NCI-H510A treated with DMSO at 0.1 percent for 48 hours (cell line): Measurements from ENCODE around the gene SAA1.
A peak's percentile ranks its signal among the peaks of the same experiment; 100 is the strongest.
"Not testable (repeated sequence)": the region's sequence is repeated elsewhere in the genome, so short reads cannot be mapped to it uniquely, and the experiment has no call there.

ENCODE experiments used
- DNase-seq: peaks from one replicate; lab custom pipeline; 2025; lab: John Stamatoyannopoulos, UW

SAA1 gene

GRCh38 chr11:18265949-18266348 is at the start of gene SAA1:
Gene SAA1 (plus strand): TSS chr11:18266264. CDS start chr11:18266888, 624 bp downstream.
- no peak for DNase-seq

- no peak for DNase-seq
Measured at GRCh38 chr11:18221274-18221876, 44.7 kb upstream of the SAA1 start.

DNA sequence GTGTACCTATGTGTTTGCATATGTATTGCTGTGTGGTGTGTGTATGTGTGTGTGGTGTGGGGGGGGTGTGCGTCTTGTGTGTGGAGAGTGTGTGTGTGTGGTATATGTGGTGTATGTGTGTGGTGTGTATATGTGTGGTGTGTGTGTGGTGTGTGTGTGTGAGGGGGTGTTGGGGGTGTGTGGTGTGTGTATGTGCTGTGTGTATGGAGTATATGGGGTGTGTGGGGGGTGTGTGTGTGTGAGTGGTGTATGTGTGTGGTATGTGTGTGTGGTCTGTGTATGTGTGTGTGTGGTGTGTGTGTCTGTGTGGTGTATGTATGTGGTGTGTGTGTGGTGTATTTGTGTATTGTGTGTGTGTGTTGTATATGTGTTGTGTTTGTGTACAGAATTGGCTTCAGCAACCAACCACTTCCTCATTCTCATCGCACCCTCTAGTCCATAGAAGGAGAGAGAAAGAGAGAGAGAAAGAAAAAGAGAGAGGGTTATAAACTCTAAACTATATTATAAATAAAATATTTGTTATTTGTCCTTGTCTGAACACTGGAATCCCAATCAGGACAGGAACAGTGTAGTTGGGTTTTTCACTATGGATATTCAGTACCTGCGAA is 43.1 kb upstream of the SAA1 start:
- no peak for DNase-seq

DNA sequence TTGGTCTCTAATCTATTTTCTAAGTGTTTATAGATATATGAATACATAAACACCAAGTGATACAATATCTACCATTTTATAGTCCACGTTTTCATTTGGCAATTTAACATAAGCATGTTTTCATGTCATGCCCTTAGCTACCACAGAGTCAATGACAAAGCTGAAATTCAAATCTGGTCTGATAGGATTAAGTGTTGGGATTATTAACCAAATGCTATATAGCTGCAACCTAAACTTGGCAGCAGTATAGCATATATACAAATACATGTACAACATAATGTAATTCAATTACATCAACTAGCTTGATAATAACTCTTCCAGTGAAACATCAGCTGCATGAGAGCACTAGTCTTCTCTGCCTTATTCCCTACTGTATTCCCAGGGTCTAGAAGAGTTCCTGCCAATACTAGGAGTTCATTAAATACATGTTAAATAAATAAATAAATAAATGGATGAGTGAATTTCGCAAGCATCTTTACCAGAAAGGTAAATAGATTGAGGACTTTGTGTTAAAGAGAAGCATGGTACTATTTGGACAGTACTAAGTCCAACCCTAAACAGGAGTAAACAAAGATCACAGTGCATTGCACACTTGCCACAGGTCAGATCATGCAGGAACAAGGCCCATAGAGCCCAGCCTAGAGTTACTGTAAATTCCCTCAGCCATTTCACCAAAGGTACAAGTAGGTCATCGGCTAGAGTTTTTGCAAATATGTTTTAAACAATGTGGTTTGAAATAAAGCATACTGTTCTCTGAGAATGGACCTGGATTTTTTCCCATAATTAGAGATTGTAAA is 42.3 kb upstream of the SAA1 start:
- DNase-seq: peak; percentile 12

- DNase-seq: no peak
Measured at GRCh38 chr11:18225913-18226312, 40.2 kb upstream of the SAA1 start.

GRCh38 chr11:18229501-18229900 is 36.6 kb upstream of the SAA1 start:
- DNase-seq: no peak

DNA sequence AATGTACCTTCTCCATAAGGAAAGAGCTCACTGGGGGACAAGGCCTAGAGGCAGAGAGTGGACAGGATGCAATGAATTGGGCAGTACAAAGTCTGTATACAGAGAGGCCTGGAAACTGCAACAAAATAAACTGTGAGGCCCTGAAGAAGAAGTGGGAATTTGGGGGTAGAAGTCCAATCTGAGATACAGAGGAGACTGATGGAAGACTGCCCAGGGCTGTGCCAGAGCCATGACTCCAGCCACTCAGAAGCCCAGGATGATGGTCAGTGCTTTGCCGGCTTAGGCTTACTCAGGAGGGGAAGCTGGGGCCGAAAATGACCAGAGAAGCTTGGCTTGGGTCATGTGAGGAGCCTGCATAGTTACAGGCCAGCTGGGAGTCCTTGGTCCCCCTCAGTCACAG is 35.2 kb upstream of the SAA1 start:
- no peak for DNase-seq

DNA sequence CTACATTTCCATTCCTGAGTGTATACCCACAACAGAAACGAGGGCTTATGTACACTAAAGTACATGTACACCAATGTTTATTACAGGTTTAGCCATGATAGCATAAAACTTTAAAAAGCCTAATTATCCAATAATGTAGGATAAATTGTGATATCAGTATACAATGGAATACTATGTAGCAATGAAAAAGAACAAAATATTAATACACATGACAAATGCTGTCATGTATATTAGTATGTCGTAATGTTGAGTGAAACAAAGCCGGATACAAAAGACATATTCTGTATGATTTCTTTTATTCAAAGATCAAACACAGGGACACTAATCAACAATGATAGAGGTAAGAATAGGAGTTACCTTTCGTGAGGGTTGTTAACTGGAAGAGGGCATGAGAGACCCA is 32.2 kb upstream of the SAA1 start:
- DNase-seq: no peak

DNA sequence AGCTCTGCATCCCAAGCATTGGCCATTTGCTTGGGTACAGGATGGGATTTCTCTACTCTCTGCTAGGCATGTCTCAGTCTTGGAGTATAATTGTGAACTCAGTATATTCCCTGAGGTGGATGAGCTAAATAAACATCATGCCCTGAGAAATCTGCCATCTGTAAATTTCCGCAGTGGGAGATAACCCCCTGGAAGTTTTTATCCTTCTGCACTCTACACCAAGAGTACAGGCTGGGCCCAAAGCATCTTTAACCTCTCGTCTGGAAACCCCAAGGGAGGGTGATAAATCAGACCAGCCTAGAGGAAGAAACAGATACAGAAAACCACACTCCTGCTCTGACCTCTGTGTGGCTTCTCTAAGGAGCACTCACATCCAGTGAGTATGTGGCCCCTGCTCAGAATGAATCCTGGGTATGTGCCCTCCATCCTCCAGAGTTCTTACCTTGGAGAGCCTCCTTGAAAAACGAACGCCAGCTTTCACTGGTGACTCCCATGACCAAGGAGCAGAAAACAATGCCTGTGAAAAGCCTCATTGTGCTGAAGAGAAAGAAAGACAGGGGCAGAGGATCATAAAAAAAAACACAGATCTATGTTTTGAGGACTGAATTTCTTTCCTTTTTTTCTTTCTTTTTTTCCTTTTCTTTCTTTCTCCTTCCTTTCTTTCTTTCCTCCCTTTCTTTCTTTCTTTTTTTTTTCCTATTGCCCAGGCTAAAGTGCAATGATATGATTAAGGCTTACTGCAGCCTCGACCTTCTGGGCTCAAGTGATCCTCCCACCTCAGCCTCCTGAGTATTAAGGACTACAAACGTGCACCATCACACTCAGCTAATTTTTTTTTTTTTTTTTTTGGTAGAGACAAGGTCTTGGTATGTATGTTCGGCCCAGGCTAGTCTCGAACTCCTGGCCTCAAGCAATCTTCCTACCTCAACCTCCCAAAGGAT is 30.4 kb upstream of the SAA1 start:
- no peak for DNase-seq

DNA sequence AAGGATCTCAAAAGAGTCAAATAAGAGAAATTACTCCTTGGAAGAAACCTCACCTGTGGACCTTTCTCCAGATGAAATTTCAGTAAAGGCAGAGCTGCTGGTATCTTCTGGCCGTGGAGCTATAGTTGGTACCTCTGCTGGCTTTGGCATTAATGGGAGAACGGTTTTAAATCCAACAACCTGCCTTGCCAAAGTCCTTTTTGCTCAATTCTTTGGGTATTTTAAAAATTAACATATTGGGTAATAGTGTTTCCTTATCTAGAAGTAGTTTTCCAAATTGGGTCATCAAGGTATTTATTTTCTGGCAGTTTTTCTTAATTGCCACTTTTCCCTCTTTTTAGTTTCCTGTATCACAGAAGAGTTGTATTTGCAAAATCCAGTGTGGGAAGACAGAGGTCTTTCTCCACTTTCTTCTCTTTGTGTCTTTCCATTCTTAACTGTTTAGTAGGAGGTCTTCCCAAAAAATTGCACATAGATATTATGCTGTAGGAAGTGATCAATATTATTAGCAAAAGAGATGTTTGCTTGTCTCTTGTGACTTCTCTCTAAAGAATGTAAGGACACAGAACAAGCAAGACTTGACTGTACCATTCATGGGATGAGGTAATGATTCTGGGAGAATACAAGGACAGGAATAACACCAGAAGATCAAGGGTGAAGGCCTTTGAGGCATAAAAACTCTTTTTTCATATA is 29.3 kb upstream of the SAA1 start, which contains the start of gene SAA4:
SAA4 (minus strand) TSS at position 139 of the 693 bp plus-strand sequence. CDS start 876 bp downstream, outside the sequence.
- DNase-seq: no peak

- no peak for DNase-seq
Measured at GRCh38 chr11:18239655-18240054, 26.4 kb upstream of the SAA1 start.

- peak; percentile 8 for DNase-seq
Measured at GRCh38 chr11:18243783-18244362, 22.2 kb upstream of the SAA1 start.

- DNase-seq: no peak
Measured at GRCh38 chr11:18245396-18245795, 20.7 kb upstream of the SAA1 start.

DNA sequence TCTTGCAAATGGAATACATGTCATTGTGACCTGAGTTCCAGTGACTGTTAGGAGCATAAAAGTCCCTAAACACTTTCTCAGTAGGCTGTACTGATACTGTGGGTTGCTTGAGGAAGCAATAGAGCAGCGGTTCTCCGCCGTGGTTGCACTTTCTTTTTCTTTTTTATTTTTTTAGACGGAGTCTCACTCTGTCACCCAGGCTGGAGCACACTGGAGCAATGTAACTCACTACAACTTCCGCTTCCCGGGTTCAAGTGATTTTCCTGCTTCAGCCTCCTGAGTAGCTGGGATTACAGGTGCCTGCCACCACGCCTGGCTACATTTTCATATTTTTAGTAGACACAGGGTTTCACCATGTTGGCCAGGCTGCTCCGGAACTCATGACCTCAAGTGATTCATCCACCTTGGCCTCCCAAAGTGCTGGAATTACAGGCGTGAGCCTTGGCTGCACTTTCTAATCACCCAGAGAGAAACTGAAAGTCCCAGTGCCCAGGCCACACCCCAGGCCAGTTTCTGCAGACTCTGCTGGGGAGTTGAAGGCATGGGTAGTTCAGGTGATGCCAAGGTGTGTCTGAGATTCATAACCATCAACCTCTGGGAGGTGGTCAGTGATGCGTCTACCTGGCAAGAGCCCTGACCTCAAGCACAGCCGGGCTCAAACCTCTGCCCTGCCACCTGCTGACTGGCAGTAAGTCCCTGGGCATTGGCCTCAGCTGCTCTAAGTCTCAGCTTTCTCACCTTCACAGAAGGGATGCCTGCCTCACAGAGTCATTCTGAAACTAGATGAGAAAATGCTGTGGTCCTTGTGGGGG is 19.5 kb upstream of the SAA1 start:
- not testable (repeated sequence) for DNase-seq

DNA sequence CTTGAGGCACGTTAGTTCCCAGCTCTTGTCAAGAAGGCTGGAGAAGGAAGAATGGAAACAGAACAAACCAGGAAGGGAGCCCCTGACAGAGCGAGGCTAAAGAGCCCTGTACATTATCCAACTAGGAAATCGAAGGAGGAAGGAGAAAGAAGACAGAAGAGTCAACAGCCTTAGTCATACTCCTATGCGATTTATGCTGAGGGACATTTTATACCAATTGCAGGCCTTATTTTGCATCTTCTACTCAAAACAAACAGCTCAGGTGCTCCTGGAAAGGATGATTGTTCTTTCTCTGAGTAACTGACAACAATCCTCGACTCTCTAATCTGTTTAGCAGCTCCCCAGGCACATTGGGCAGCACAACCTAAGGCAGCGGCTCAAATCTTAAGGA is 18.9 kb upstream of the SAA1 start:
- not testable (repeated sequence) for DNase-seq

DNA sequence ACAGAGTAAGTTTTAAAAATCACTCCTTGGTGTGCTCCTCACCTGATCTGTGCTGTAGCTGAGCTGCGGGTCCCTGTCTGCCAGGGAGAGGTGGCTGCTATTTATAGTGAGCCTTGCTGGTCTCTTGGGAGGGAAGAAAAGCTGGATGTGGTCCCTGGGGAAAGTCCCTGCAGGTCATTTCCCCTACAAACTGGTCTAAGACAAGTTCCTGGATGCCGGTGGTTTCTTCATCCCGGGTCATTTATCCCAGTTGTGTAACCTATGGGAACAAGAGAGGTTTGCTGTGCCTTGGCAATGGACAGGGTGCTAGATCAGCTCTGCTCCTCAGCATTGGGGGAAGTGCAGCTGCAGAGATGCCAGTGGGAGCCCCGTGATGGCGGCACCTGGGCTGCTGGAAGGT is 17.5 kb upstream of the SAA1 start, which contains the start of gene SAA2:
SAA2 (minus strand) TSS at position 108 of the 400 bp plus-strand sequence. CDS start 657 bp downstream, outside the sequence.
- DNase-seq: no peak

GRCh38 chr11:18253233-18253632 is 12.8 kb upstream of the SAA1 start:
- no peak for DNase-seq

GRCh38 chr11:18253778-18254338 is 12.2 kb upstream of the SAA1 start:
- no peak for DNase-seq

GRCh38 chr11:18254781-18255361 is 11.2 kb upstream of the SAA1 start:
- no peak for DNase-seq
